Activated CD4-positive, CD25-positive, alpha-beta regulatory T cell treated with anti-CD3 and anti-CD28 coated beads, Interleukin-2, amount 50 U/mL, for 72 hours (primary cell): ENCODE measurements around the gene MYLK3.
"Not testable (repeated sequence)": the region's sequence is repeated elsewhere in the genome, so short reads cannot be mapped to it uniquely, and the experiment has no call there.

Experiments
- DNase-seq: peaks from one replicate; pipeline ENCODE4 v3.0.0; 2021

The MYLK3 gene

DNA sequence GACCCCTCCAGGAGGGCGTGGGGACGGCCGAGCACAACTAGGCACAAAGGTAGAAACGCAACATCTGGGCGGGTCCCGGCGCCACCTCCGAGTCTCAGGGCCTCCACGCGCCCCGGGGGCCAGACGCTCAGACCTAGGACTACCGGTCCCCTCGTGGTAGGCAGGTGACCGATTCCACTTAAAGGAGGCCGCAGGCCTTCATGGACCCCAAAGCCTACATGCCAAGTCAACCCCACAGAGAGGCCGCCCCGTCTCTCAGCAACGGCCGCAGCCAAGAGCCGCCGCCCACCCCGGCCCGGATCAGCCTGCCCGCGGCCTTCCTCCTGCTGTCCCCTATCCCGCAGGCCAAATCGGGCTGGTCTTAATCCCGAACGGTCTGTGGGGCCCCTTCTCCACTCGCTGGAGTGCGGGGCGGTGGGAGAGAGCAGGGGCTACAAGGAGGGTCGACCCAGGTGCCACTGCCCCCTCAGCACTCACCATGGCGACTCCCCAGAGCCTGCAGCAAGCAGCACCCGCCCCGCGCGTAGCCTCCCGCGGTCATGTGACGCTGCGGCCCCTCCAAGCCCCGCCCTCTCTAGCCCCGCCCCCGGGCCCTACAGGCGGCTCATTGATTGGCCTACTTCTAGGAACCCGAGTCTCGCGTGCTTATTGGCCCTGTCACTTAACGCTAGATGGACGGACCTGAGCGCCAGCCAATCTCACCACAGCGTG, 59.3 kb downstream of the MYLK3 start, which contains the start of gene VPS35:
TSS of gene VPS35 (minus strand) at position 525 of the 711 bp plus-strand sequence. CDS start at position 480, 45 bp downstream.
- DNase-seq, result peak; percentile 100

DNA sequence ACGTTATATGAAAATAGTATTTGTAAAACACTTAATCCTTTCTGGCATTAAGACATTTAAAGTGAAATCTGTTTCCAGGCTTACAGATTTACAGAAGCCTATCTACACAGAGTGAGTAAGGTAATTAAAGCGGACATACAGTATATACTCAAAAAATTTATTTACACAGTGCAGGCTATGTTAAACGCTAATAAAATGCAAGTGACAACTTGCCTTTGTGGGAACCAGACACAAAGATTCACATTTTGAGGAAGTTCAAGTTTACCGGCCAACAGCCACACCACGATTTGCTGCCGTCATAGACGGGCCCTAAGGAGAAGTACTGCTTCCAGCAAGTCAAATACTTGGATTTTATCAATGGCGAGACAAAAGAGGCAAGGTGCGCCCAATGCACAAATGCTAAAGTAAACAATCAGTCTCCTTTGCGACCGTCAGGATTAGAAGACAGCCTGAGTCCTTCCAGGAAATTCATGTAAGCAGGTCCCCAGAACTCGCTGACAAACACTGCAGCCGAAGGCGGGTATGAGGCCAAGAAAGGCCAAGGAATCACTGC, 60.0 kb downstream of the MYLK3 start:
- DNase-seq, result no peak

DNA sequence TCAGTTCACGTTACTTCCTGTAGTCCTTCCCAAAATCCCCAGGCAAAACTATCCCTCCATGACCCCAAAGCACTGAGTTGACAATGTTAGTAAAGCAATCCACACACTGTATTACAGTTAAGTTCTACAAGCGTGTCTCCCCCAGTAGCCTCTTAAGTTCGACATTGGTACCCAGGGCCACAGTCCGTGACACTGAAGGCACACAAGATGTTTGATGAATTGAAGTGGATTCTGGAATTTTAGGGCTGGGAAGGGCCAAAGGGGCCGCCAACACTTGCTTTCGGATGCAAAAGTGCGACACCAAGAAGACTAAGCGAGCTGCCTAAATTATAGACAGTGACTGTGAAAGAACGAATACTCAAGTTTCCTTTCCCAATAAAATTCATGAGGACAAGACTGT, 60.7 kb downstream of the MYLK3 start:
- no peak for DNase-seq

DNA sequence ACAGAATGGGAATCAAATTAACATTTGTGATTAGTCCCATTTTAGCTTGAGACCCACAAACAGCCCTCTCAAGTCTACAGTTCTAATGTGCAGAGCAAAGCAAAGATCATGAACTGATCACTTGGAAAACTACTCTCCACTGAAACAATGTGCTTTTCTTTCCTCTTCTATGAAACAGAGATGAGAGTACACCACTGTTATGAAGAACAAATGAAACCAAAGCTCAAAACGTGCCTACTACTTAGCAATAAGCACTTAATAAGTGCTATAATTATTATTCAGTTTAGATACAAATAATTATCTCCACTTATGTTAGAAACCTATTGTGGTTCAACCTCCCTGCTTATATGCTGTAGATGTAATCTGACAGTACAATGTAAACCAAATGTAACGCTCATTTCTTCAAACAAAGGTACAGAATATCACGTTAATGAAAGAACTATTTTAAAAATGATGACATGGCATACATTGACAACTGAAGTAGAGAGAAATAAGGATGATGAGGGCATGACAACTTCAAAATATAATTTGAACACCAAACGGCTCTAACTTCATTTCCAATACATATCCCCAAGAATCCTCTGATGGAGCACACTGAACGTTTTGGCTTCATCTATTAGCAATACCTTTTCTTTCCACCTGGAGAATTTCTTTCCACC, 61.2 kb downstream of the MYLK3 start:
- DNase-seq, result no peak

DNA sequence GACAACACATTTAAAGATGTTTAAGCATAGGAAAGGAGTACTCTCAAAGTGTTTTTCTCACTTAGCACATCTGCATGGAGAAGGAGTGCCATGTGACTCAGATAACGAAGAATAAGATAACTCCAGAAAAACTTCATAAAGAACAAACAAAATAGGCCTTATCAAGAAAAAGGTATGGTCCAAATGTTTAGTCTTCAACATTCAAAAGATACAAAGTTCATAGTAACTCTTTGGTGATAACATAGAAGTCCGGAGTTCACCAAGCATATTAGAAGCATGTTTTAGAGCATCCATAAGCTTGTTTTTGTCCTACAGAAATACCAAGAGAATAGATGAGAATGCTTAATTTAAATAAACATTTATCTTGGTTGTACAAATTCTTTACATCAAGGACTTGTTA, 66.3 kb downstream of the MYLK3 start:
- not testable (repeated sequence) for DNase-seq

DNA sequence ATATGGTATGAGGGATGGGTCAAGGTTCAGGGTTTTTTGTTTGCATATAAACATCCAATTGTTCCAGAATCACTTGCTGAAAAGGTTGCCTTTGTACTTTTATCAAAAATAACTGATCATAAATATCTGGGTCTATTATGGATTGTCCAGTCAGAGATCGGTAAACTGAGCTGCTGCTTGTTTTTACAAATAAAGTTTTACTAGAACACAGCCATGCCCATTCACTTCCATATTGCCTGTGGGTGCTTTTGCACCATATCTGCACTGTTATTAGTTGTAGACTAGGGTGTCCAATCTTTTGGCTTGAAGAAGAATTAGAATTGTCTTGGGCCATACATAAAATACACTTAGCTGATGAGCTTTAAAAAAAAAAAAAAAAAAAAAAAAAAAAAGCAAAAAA, 70.2 kb downstream of the MYLK3 start:
- not testable (repeated sequence) for DNase-seq

DNA sequence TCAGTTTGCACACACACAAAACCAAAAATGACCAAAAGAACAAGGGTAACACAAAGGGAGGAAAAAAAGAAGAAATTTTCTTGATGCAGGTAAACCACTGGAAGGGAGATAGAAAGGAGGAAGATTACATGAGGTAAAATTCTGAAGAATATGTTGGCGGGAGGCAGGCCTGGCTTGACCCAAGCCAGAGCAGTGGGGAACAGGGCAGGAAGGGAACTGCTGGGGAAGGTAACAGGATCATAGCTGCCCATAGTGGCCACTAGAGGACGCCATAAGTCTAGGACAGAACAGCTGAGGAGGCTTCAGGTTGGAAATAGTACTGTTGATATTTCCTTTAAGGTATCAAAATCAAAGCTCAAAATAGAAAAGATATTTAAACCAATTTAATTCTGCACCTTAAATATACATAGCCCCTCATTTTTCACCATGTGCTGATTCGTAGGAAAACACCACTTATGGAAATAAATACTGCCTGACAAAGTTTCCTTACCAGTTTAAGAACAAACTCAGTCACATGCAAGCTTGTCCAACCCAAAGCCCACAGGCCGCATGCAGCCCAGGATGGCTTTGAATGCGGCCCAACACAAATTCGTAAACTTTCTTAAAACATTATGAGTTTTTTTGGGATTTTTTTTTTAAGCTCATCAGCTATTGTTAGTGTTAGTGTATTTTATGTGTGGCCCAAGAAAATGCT, 74.7 kb downstream of the MYLK3 start:
- peak; percentile 34 for DNase-seq

DNA sequence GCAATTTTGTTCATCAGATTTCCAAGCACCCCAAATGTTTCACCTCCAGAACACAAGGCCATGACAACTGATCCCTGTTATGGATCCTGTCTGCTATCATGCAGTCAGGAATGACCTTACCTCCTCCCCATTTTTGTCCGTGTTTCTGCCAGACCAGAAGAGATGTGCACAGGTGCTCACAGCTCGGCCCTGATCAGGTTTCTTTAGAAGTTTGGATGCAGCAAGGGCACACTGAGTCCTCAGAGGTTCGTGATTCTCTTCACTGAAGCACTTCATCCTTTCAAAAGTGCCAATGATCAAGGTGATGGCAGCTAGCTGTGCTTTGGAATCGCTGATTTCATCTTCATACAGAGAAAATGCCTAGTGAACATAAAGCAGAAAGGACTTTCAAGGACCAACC, 86.0 kb downstream of the MYLK3 start:
- DNase-seq, result no peak

DNA sequence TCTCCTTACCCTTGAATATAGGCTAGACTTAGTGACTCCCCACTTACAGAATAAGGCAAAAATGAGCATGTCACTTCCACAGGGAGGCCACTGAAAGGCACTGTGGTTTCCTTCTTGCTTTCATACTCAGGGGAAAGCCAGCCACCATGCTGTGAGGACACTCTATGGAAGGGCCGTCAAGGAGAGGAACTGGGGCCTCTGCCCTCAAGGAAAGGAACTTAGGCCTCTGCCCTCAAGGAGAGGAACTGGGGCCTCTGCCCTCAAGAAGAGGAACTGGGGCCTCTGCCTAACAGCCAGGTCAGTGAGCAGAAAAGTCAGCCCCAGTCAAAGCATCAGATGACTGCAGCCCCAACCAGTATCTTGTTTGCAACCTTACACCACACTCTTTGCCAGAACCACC, 89.2 kb downstream of the MYLK3 start:
- no peak for DNase-seq
